NT2/D1 (cell line): Measurements from ENCODE around the gene TRIM67.

ENCODE experiments used
- DNase-seq: peaks from one replicate; pipeline ENCODE4 v3.0.0-alpha.2; 2011; ENCODE audit warnings: low read depth, low spot score
- H3K27me3 ChIP-seq: 2 replicates; pipeline ENCODE4 v1.6.0; 2011; ENCODE audit warnings: mild to moderate bottlenecking; ENCODE audit not compliant: insufficient read length, insufficient read depth
- H3K36me3 ChIP-seq: 2 replicates; pipeline ENCODE4 v1.6.1; 2011; ENCODE audit warnings: mild to moderate bottlenecking, low read length, mixed read lengths; ENCODE audit not compliant: insufficient read depth, insufficient read length
- H3K4me1 ChIP-seq: 2 replicates; pipeline ENCODE4 v1.5.1; 2011; ENCODE audit not compliant: insufficient read depth, insufficient read length
- H3K4me3 ChIP-seq: 2 replicates; pipeline ENCODE4 v1.5.1; 2011; ENCODE audit warnings: low read depth; ENCODE audit not compliant: insufficient read length
- H3K9ac ChIP-seq: 2 replicates; pipeline ENCODE4 v1.6.0; 2011; ENCODE audit warnings: low read depth; ENCODE audit not compliant: insufficient read length
- H3K9me3 ChIP-seq: 2 replicates; pipeline ENCODE4 v1.5.1; 2011; ENCODE audit warnings: mild to moderate bottlenecking, low read length; ENCODE audit not compliant: insufficient read depth
- SUZ12 ChIP-seq: IDR thresholded peaks from 2 replicates; pipeline ENCODE4 v1.6.1; 2011; ENCODE audit not compliant: insufficient read length, insufficient read depth; ENCODE audit errors: extremely low read depth
- YY1 ChIP-seq: IDR thresholded peaks from 2 replicates; pipeline ENCODE4 v1.6.1; 2011; ENCODE audit not compliant: insufficient read length, insufficient read depth
- ZNF274 ChIP-seq: IDR thresholded peaks from 2 replicates; pipeline ENCODE4 v1.6.1; 2011; ENCODE audit warnings: mild to moderate bottlenecking, low read depth, low read length

TRIM67 gene

GRCh38 chr1:231187571-231187970 is 25.7 kb downstream of the TRIM67 start:
- Histone ChIP-seq H3K9ac (no peak overlapping the region), H3K4me3 (no peak overlapping the region), H3K36me3 (no peaks in the 10 kb centered on the region), H3K4me1 (peaks cover 6% of the 10 kb centered on the region), H3K27me3 (peaks cover 26% of the 10 kb centered on the region), H3K9me3 (peaks cover 6% of the 10 kb centered on the region; the same call in 1 of the 2 replicates)
- DNase-seq: no peak
- TF ChIP-seq YY1 (no peak), SUZ12 (no peak), ZNF274 (no peak)

GRCh38 chr1:231188072-231188471 is 26.2 kb downstream of the TRIM67 start:
- no peak overlapping the region for H3K9ac ChIP-seq
- DNase-seq: no peak
- H3K9me3 ChIP-seq: peaks cover 6% of the 10 kb centered on the region; the same call in 1 of the 2 replicates
- no peak for TF ChIP-seq ZNF274
- TF ChIP-seq SUZ12: no peak
- TF ChIP-seq YY1: no peak
- H3K27me3 ChIP-seq: peaks cover 27% of the 10 kb centered on the region
- H3K4me3 ChIP-seq: no peak overlapping the region
- no peaks in the 10 kb centered on the region for H3K36me3 ChIP-seq
- H3K4me1 ChIP-seq: peaks cover 6% of the 10 kb centered on the region

DNA sequence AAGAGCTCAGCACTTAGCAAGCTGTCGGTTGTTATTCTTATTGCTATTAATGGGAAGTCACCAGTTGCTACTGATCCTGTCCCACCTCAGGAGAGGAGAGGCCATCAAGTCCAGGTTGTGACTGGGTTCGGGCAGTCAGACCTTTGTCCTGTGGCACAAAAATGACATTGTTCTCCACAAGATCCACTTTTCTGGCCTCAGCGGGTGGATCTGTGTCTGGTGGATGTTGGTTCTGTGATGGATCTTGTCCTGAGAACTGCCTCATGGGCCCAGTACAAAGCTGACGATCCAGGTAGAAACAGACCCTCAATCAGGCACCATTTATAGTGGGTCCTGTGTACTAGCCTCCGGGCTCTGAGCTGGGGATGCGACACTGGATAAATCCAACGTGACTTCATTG is 26.9 kb downstream of the TRIM67 start:
- H3K9ac ChIP-seq: no peak overlapping the region
- peaks cover 27% of the 10 kb centered on the region for H3K27me3 ChIP-seq
- H3K9me3 ChIP-seq: peaks cover 6% of the 10 kb centered on the region; the same call in 1 of the 2 replicates
- peaks cover 6% of the 10 kb centered on the region for H3K4me1 ChIP-seq
- no peak overlapping the region for H3K4me3 ChIP-seq
- no peaks in the 10 kb centered on the region for H3K36me3 ChIP-seq
- no peak for DNase-seq
- no peak for TF ChIP-seq YY1

DNA sequence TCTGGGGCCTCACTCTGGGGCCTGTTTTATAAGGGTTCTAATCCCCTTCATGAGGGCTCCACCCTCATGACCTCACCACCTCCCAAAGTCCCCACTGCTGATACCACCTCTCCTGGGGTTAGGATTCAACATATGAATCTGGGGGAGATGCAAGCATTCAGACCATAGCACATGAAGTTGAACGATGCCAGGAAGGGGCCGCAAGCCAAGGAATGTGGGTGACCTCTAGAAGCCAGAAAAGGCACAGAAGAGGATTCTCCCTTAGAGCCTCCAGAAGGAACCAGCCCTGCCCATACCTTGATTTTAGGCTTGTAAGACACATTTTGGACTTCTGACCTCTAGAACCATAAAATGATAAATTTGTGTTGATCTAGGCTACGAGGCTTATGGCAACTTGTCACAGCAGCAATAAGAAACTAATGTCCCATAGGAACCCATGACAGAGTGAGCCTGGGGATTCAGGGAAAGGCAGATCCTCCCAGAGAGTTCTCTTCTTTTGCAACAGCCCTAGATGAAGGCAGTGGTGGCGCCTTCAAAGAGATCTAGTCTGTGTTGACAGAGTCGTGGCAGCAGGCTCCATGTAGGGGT is 27.9 kb downstream of the TRIM67 start:
- Histone ChIP-seq H3K9me3 (peaks cover 6% of the 10 kb centered on the region; the same call in 1 of the 2 replicates), H3K27me3 (peaks cover 25% of the 10 kb centered on the region), H3K4me1 (no peaks in the 10 kb centered on the region), H3K4me3 (no peak overlapping the region), H3K9ac (no peak overlapping the region), H3K36me3 (no peaks in the 10 kb centered on the region)
- TF ChIP-seq SUZ12: no peak
- no peak for TF ChIP-seq ZNF274
- no peak for TF ChIP-seq YY1
- no peak for DNase-seq

- Histone ChIP-seq H3K9me3 (peaks cover 6% of the 10 kb centered on the region; the same call in 1 of the 2 replicates), H3K4me1 (no peaks in the 10 kb centered on the region), H3K36me3 (no peaks in the 10 kb centered on the region), H3K4me3 (no peak overlapping the region), H3K27me3 (peaks cover 19% of the 10 kb centered on the region), H3K9ac (no peak overlapping the region)
- no peak for TF ChIP-seq YY1
- no peak for TF ChIP-seq ZNF274
- no peak for TF ChIP-seq SUZ12
- no peak for DNase-seq
Measured at GRCh38 chr1:231190456-231190855, 28.6 kb downstream of the TRIM67 start.

DNA sequence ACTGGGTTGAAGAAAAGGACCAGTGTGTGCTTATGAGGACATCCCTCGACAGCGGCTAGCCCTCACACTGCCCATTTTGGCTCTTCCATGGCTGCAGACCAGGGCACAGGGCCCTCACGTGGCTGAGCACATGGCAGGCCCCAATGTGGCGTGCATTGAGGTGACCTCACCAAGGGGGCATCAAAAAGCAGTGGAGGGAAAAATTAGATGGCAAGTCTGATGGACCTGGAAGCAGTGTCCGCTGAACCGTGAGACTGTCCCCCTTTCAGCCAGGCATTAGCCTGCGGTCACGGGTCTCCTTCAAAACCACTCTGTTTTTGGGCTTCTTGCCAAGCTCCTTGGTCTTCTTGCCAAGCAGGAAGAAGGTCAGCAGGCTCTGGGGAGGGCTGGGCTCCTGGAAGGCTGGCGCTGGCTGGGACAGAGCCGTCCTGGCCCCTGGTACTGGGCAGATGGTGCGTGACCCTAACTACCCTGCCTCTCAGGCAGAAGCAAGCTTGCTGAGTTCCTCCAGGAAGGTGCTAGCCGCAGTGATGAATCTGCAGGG is 30.8 kb downstream of the TRIM67 start:
- TF ChIP-seq ZNF274 (no peak), SUZ12 (no peak), YY1 (no peak)
- DNase-seq: no peak

DNA sequence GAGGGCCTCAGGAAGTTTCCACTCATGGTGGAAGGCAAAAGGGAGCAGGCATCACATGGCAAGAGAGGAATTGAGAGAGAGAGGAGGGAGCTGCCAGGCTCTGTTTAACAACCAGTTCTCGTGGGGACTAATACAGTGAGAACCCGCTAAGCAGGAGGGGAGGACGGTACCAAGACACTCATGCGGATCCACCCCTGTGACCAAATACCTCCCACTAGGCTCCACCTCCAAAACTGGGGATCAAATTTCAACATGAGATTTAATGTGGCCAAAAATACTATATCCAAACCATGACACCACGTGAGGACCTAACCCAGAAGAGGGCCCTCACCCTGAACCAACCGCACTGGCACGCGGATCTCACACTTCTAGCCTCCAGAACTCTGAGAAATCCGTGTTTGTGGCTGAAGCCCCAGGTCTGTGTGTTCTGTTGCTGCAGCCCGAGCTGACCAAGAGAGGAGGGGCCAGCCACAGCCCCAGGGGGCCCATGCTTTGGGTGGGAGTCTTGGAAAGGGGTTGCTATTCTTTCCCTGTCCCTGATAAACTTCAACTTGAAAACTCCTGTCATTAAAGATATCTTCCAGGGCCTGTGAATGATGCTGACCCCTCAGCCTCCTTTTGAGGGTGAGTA is 32.0 kb downstream of the TRIM67 start:
- peaks cover 6% of the 10 kb centered on the region; the same call in 1 of the 2 replicates for H3K9me3 ChIP-seq
- H3K4me3 ChIP-seq: no peak overlapping the region
- no peak overlapping the region for H3K9ac ChIP-seq
- no peaks in the 10 kb centered on the region for H3K36me3 ChIP-seq
- no peaks in the 10 kb centered on the region for H3K4me1 ChIP-seq
- H3K27me3 ChIP-seq: peaks cover 9% of the 10 kb centered on the region
- DNase-seq: no peak
- TF ChIP-seq ZNF274 (no peak), SUZ12 (no peak), YY1 (no peak)

More for the DNA sequence above, 30.8 kb downstream of the TRIM67 start:
- Histone ChIP-seq H3K4me3 (no peak overlapping the region), H3K4me1 (no peaks in the 10 kb centered on the region), H3K27me3 (peaks cover 4% of the 10 kb centered on the region), H3K9ac (no peak overlapping the region), H3K9me3 (peaks cover 6% of the 10 kb centered on the region; the same call in 1 of the 2 replicates), H3K36me3 (no peaks in the 10 kb centered on the region)
